Islet of Langerhans (tissue), 1 donor: ENCODE measurements around the gene DIRAS1.

Experiments used
- FAIRE-seq: peaks from one replicate; lab custom pipeline; 2011; peaks lifted over from hg19 to GRCh38; lab: Jason Lieb, UNC

Gene DIRAS1

GRCh38 chr19:2755448-2755705 is 34.2 kb upstream of the DIRAS1 start:
- no peak for FAIRE-seq

GRCh38 chr19:2754659-2755447 is 33.7 kb upstream of the DIRAS1 start:
- no peak for FAIRE-seq

- no peak for FAIRE-seq
These were observed 30.3 kb upstream of the DIRAS1 start for GRCh38 chr19:2751438-2751830.

- no peak for FAIRE-seq
These were observed 29.8 kb upstream of the DIRAS1 start for GRCh38 chr19:2750808-2751437.

- FAIRE-seq, result no peak
These were observed 26.2 kb upstream of the DIRAS1 start for GRCh38 chr19:2747349-2747748.

GRCh38 chr19:2744113-2744512 is 22.9 kb upstream of the DIRAS1 start:
- no peak for FAIRE-seq

- FAIRE-seq, result no peak
These were observed 21.9 kb upstream of the DIRAS1 start for GRCh38 chr19:2743099-2743498.

- no peak for FAIRE-seq
These were observed 19.1 kb upstream of the DIRAS1 start for GRCh38 chr19:2740314-2740656.

GRCh38 chr19:2739602-2740313 is 18.6 kb upstream of the DIRAS1 start, which contains the start of gene SLC39A3:
Gene SLC39A3 (minus strand): TSS chr19:2740017. CDS start chr19:2737257, 2,760 bp downstream.
- no peak for FAIRE-seq

- FAIRE-seq, result no peak
These were observed 15.5 kb upstream of the DIRAS1 start for GRCh38 chr19:2736550-2737190.

GRCh38 chr19:2735374-2735773 is 14.2 kb upstream of the DIRAS1 start:
- no peak for FAIRE-seq

- no peak for FAIRE-seq
These were observed 13.6 kb upstream of the DIRAS1 start for GRCh38 chr19:2734589-2735288.

GRCh38 chr19:2733930-2734588 is 12.9 kb upstream of the DIRAS1 start:
- no peak for FAIRE-seq

GRCh38 chr19:2732883-2733282 is 11.7 kb upstream of the DIRAS1 start:
- no peak for FAIRE-seq

GRCh38 chr19:2732157-2732725 is 11.1 kb upstream of the DIRAS1 start:
- no peak for FAIRE-seq

- no peak for FAIRE-seq
These were observed 10.2 kb upstream of the DIRAS1 start for GRCh38 chr19:2731181-2731995.

GRCh38 chr19:2729943-2730818 is 9.0 kb upstream of the DIRAS1 start:
- no peak for FAIRE-seq

- no peak for FAIRE-seq
These were observed 7.7 kb upstream of the DIRAS1 start for GRCh38 chr19:2728783-2729387.

- no peak for FAIRE-seq
These were observed 6.4 kb upstream of the DIRAS1 start for GRCh38 chr19:2727640-2727944.
